Stimulated activated CD8-positive, alpha-beta memory T cell treated with anti-CD3 and anti-CD28 coated beads, Interleukin-2, amount 100 ng/mL, for 1 hour (primary cell): Measurements from ENCODE around the gene ABHD12.

Experiments
- DNase-seq, 2 donors: peaks; one replicate each; pipeline ENCODE4 v3.0.0-alpha.2; 2020; ENCODE audit warnings: low read depth in 2 of 2

ABHD12 gene

GRCh38 chr20:25306991-25307903 is 83.4 kb downstream of the ABHD12 start:
- DNase-seq, result no peak

- no peak for DNase-seq
Measured at GRCh38 chr20:25304025-25304549, 86.5 kb downstream of the ABHD12 start.

- DNase-seq, result no peak
Measured at GRCh38 chr20:25303292-25304024, 87.2 kb downstream of the ABHD12 start.

GRCh38 chr20:25302596-25302995 is 88.0 kb downstream of the ABHD12 start:
- no peak for DNase-seq

GRCh38 chr20:25301357-25301920 is 89.2 kb downstream of the ABHD12 start:
- no peak for DNase-seq

GRCh38 chr20:25300496-25301170 is 90.0 kb downstream of the ABHD12 start:
- DNase-seq, result no peak

- no peak for DNase-seq
Measured at GRCh38 chr20:25299806-25300205, 90.8 kb downstream of the ABHD12 start.

GRCh38 chr20:25297141-25297905 is 93.3 kb downstream of the ABHD12 start:
- no peak for DNase-seq

- DNase-seq, result no peak
Measured at GRCh38 chr20:25296094-25297093, 94.2 kb downstream of the ABHD12 start.

GRCh38 chr20:25295386-25296093 is 95.1 kb downstream of the ABHD12 start:
- DNase-seq, result no peak

- DNase-seq, result peak; percentile 20 to 36
Measured at GRCh38 chr20:25294459-25295385, 95.9 kb downstream of the ABHD12 start.

GRCh38 chr20:25293910-25294458 is 96.7 kb downstream of the ABHD12 start:
- no peak for DNase-seq

- DNase-seq, result no peak
Measured at GRCh38 chr20:25293507-25293906, 97.1 kb downstream of the ABHD12 start.

GRCh38 chr20:25292176-25292891 is 98.3 kb downstream of the ABHD12 start:
- DNase-seq, result no peak

GRCh38 chr20:25291432-25292133 is 99.1 kb downstream of the ABHD12 start:
- no peak for DNase-seq
